ENCODE measurements around the gene GRIP1.

The GRIP1 gene

DNA sequence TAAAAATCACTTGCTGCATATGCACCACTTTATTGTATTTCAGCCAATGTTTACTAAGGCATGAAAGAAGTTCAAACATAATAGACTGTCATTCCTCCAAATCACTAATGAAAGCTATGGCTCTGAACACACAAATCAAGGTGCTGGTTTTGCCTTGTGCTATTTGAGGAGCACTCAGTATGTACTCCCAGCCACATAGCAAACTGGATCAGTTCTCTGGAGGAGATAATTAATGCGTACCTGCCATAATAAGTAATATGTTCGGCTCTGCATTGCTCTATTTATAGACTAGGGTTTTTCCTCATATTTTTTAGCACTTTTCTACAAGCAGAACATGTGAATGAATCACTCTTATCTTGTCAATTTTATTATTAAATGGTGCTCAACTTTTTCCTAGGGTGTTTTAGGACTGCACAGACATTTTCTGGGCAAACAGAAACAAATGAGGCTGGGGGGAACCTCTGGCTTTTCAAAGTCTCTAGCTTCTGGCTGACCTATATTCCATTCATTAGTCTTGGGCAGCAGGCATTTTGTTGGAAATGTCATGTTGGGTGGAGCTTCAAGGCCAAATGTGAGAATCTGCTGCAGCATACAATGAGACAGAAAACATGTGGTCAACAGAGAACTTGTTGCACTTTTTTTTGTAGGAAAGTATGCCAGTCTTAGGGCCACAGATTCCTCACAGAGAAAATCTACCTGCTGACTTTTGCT lies 88.4 kb downstream of the GRIP1 start:
- no peak for DNase-seq

DNA sequence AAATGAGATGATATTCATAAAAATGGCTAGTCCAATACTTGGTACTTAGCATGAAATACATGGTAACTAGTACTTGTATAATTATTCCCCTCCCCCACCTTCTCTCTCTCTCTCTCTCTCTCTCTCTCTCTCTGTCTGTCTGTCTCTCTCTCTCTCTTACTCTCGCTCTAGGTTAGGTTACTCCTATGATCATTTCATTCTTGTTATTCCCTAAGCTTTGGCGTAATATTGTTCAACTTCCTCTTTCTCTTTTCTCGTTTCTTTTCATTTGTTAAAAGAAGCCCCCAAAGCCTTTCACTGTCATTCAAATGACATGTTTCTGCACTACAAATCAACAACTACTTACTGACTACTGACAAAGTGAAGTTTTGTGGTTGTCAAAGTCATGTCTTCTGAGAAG lies 89.8 kb downstream of the GRIP1 start:
- no peak for DNase-seq

DNA sequence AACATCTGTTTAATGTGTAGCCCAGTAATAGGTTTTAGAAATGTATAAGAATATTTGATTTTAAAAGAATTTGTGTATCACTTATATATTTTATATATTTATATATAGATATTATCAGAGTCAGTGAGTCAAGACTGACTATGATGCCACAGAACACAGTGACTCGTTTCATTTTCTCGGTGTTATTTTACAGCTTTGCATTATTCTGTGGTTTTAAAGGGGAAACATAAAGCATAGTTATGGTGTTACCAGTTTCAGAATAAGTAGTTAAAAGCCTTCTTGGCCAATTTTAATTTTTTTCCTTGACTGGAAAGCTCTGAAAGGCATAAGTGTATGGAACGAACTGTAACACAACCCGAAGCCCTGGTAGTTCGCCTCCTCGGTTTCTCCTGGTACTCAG lies 91.0 kb downstream of the GRIP1 start:
- no peak for DNase-seq

DNA sequence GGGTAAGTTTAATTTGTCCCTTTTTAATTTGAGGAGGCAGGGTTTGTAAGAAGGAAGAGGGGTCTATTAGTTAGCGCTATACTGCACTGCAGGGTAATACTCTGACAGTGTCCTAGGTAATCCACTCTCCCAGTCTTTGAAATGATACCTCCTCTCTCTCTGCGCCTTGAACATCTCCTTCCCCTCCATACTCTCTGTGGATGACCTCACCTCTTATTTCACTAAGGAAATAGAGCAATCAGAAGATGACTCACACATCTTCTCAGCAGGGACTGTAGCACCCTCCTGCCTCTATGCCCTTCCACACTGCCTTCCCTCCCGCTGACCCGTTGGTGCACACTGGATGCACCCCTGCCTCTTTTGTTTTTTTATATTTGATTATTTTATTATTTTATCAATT lies 94.2 kb downstream of the GRIP1 start:
- DNase-seq: no peak

GRCh38 chr12:66573605-66574004 lies 105.3 kb downstream of the GRIP1 start:
- no peak for DNase-seq

GRCh38 chr12:66572845-66573244 lies 106.0 kb downstream of the GRIP1 start:
- DNase-seq: no peak

- no peak for DNase-seq
Measured at GRCh38 chr12:66571361-66571915, 107.4 kb downstream of the GRIP1 start.

- no peak for DNase-seq
Measured at GRCh38 chr12:66563220-66563619, 115.7 kb downstream of the GRIP1 start.

- DNase-seq: no peak
Measured at GRCh38 chr12:66555113-66555512, 123.8 kb downstream of the GRIP1 start.

- no peak for DNase-seq
Measured at GRCh38 chr12:66552716-66553115, 126.2 kb downstream of the GRIP1 start.

DNA sequence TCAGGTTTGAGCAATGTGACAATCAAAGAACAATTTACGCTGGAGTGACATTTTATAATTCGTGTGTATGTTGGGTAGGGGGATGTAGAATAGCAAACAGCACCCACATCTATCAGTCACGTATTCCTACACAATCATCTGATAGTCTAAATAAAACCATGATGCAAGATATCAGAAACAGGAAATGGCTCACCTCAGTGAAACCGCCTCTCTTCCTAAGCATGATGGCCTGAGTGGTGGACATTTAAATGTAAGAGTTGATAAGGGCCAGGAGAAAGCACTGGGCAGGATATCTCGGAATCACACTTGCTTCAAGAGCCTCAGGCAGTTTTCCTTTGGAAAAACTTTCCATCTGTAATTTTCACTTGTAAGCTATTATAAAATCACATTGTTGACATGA lies 128.2 kb downstream of the GRIP1 start:
- no peak for DNase-seq

GRCh38 chr12:66549050-66549389 lies 129.9 kb downstream of the GRIP1 start:
- no peak for DNase-seq

GRCh38 chr12:66548338-66549049 lies 130.4 kb downstream of the GRIP1 start:
- no peak for DNase-seq

DNA sequence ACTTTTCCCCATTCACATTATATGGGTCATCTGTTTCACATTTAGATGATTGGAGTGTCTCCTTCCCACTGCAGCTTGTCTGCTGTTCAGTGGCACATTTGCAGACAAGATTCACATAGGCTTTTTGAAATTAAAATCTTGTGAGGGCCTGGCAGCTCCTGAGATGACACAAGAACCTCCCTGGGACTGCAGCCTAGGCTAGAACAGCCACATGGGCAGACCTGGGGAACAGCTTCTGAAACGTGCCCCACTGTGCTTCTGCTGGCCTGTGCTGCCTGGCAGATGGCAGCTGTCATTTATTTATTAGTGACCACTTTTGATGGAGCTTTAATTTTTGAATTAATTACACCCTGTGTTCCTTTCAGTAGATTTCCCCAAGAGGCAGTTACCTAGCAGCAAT lies 137.4 kb downstream of the GRIP1 start:
- DNase-seq: no peak

GRCh38 chr12:66539431-66539830 lies 139.4 kb downstream of the GRIP1 start:
- no peak for DNase-seq

GRCh38 chr12:66538970-66539369 lies 139.9 kb downstream of the GRIP1 start:
- no peak for DNase-seq

GRCh38 chr12:66537876-66538275 lies 141.0 kb downstream of the GRIP1 start:
- no peak for DNase-seq

DNA sequence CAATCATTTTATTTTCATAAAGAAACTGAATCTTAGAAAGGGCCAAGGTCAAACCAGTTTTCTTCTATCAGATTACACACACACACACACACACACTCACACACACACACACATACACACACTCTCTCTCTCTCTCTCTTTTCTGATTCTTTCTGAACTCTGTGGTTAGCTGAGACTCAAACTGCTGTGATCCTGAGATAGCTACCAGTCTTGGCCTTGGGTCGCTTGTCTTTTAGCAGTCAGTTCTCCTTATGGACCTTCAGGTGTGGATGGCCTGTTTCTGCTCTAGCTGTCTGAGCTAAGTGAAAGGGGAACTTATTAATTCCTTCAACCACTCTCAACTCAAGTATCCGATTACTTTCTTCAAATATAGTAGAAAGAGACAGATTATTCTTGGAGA lies 145.1 kb downstream of the GRIP1 start:
- DNase-seq: no peak

DNA sequence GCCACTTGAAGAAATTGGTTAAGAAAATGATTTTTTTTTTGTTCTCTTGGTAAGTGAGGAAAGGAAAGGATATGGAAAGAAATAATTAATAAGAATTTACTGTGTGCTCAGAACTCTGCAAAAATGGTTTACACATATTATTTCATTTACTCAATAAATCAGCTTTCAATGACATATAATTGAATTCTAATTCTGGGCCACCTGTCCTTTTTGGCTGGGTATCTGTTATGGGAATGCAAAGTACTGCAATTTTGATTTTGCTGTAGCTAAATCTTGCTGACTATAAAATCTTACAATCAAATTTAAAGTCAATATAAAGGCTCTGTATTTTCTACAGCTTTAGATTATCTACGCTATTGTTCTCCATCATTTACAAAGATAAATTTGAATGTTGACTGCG lies 147.1 kb downstream of the GRIP1 start:
- no peak for DNase-seq

- DNase-seq: no peak
Measured at GRCh38 chr12:66529934-66530333, 148.9 kb downstream of the GRIP1 start.

DNA sequence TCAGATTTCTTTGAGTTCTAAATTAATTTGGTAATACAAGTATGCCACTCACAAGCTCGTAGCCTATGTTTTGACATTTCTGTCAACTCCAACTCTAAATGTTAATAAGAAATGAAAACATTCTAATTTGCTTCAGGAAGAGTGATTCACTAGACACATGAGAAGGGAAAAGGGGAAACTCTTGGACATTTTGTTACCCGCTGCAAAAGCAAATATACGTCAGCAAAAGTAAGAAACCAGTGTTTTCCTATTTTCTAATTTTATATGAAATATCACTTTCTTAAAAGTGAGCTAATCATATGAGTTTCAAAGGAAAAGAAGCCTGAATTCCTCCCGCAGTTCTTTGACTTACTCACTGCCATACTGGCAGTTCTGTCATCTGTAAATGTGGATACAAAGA lies 162.3 kb downstream of the GRIP1 start:
- DNase-seq: no peak

DNA sequence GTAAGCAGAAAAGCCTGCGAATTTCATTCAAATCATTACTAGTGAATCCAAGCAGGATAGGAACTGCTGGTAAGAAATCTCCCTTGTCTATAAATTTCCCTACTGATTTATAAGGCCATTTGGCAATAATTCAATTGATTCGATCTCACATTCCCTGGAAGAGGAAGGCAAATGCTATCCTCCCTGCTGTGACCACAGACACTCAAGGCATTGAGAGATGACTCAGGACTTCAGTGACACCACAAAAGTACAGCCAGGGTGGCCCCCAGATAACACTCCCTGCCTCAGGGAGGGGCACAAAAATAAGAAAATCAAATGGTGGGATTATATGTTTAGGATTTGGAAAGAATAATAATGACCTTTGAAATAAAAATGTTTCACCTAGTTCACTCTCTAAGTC lies 162.7 kb downstream of the GRIP1 start:
- no peak for DNase-seq

GRCh38 chr12:66514581-66514980 lies 164.3 kb downstream of the GRIP1 start:
- DNase-seq: no peak

GRCh38 chr12:66508025-66508424 lies 170.9 kb downstream of the GRIP1 start:
- no peak for DNase-seq

GRCh38 chr12:66503746-66504145 lies 175.1 kb downstream of the GRIP1 start:
- DNase-seq: no peak
